GM12891 (cell line): Measurements from ENCODE around the gene PCTP.

Experiments
- POLR2A ChIP-seq: IDR thresholded peaks from 2 replicates; pipeline ENCODE4 v1.6.1; 2011; ENCODE audit warnings: low read depth, low read length, control low read depth
- TAF1 ChIP-seq: IDR thresholded peaks from 2 replicates; pipeline ENCODE4 v1.6.1; 2011; ENCODE audit warnings: low read depth, low read length, control low read depth

DNA sequence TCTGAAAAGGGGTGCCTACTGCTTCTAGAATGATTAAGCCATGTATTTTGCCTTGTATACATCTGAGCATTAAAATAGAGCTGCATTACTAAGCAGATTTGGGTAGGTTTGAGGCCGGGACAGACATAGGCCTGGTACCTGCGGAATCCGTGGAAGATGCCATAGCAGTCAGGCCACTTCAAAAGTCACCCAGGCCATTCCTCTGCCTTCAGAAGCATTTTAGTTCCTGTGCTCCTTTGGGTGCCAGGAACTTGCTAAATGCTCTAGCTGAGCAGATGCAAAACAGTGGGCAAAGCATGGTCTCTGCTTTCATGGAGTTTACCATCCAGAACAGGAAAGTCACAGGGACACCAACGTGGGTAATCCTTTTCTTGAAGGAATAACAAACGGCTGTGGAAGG, 22.5 kb upstream of the PCTP start:
- TF ChIP-seq POLR2A (no peak), TAF1 (no peak)
